Measurements from ENCODE around the gene BABAM2.

DNA sequence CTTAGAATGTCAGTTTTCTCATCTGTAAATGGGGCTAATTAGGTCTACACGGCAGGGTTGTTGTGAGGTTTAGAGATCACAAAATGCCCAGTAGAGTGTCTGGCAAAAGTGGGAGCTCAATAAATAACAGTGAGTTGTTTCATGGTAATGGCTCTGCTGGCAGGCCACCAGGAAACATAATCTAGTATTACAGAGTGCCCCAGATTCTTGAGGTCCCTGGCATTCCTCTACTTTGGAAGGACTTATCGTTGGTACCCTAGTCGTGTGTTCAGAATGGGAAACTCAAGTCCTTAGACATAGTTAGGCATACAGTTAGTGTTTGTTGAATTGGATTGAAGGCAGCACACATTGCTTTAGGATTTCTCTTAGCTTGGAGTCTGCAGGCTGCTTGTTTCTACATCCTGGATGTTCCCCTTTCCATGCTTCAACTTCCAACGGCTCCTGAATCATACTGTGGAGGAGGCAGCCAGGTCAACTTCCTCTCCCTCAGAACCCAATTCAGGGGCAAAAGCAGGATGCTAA is 340.6 kb downstream of the BABAM2 start:
- no peak for TF ChIP-seq MXI1 (IDR thresholded peaks at IDR 0.05; ENCODE audit: borderline replicate concordance, low read depth, low read length)
- TF ChIP-seq, protein P1, sequence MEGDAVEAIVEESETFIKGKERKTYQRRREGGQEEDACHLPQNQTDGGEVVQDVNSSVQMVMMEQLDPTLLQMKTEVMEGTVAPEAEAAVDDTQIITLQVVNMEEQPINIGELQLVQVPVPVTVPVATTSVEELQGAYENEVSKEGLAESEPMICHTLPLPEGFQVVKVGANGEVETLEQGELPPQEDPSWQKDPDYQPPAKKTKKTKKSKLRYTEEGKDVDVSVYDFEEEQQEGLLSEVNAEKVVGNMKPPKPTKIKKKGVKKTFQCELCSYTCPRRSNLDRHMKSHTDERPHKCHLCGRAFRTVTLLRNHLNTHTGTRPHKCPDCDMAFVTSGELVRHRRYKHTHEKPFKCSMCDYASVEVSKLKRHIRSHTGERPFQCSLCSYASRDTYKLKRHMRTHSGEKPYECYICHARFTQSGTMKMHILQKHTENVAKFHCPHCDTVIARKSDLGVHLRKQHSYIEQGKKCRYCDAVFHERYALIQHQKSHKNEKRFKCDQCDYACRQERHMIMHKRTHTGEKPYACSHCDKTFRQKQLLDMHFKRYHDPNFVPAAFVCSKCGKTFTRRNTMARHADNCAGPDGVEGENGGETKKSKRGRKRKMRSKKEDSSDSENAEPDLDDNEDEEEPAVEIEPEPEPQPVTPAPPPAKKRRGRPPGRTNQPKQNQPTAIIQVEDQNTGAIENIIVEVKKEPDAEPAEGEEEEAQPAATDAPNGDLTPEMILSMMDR (conservative IDR thresholded peaks at IDR 0.05; ENCODE audit: low read depth, low read length) = no peak
- TF ChIP-seq, protein P2, sequence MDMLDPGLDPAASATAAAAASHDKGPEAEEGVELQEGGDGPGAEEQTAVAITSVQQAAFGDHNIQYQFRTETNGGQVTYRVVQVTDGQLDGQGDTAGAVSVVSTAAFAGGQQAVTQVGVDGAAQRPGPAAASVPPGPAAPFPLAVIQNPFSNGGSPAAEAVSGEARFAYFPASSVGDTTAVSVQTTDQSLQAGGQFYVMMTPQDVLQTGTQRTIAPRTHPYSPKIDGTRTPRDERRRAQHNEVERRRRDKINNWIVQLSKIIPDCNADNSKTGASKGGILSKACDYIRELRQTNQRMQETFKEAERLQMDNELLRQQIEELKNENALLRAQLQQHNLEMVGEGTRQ (IDR thresholded peaks at IDR 0.05; ENCODE audit: low read depth, low read length) = no peak
- TF ChIP-seq RAD21 (IDR thresholded peaks at IDR 0.05; ENCODE audit: low read length) = no peak
- no peak for TF ChIP-seq CEBPB (IDR thresholded peaks at IDR 0.05; ENCODE audit: low read depth, low read length)
- TF ChIP-seq POLR2A (IDR thresholded peaks at IDR 0.05; ENCODE audit: low read depth, low read length) = no peak
- TF ChIP-seq RCOR1 (IDR thresholded peaks at IDR 0.05; ENCODE audit: insufficient replicate concordance, low read length) = no peak
- TF ChIP-seq NFE2L2 (IDR thresholded peaks at IDR 0.05; ENCODE audit: low read depth, low read length) = no peak
- no peak for TF ChIP-seq MAFK (IDR thresholded peaks at IDR 0.05; ENCODE audit: low read depth, low read length)
- TF ChIP-seq, protein P3, sequence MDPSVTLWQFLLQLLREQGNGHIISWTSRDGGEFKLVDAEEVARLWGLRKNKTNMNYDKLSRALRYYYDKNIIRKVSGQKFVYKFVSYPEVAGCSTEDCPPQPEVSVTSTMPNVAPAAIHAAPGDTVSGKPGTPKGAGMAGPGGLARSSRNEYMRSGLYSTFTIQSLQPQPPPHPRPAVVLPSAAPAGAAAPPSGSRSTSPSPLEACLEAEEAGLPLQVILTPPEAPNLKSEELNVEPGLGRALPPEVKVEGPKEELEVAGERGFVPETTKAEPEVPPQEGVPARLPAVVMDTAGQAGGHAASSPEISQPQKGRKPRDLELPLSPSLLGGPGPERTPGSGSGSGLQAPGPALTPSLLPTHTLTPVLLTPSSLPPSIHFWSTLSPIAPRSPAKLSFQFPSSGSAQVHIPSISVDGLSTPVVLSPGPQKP (IDR thresholded peaks at IDR 0.05; ENCODE audit: borderline replicate concordance, low read depth, low read length) = no peak
- TF ChIP-seq CHD1 (IDR thresholded peaks at IDR 0.05; ENCODE audit: low read depth, low read length) = no peak
- TF ChIP-seq RFX5 (IDR thresholded peaks at IDR 0.05; ENCODE audit: low read depth, low read length) = no peak
- no peak for TF ChIP-seq SMC3 (IDR thresholded peaks at IDR 0.05; ENCODE audit: low read depth, low read length)
